ENCODE data around the gene JUND. TPM values are rescaled to one million over a fixed set of nuclear protein-coding genes. Genes with fewer than 3 reads are reported as not detected.
A peak's percentile ranks its signal among the peaks of the same experiment; 100 is the strongest.

Gene JUND
- total and polyA plus RNA-seq, 8 donors, result 78.6 to 1,659 (median 323) TPM

- Histone ChIP-seq H3K9me3 (no peaks in the 10 kb centered on the region), H3K27ac (peak overlapping the region; percentile 93 to 100 (median 99)), H3K36me3 (peaks cover 8 to 14% (median 13%) of the 10 kb centered on the region in 4 donors), H3K4me1 (peaks cover 24 to 47% (median 41%) of the 10 kb centered on the region in 4 donors), H3K4me3 (peak overlapping the region in 3 of 4 donors; percentile 26 to 98 (median 43)), H3K27me3 (no peaks in the 10 kb centered on the region)
- intact Hi-C loops (cut with DNase I; ENCODE audit: low total_unique reads), result no loop called here
- peak in 1 of 2 donors; percentile 78 for DNase-seq
- 51 to 57% (median 52%) methylated on average over 4 of the region's 4 CpGs for WGBS, 5 donors
- no peak for TF ChIP-seq CTCF (IDR thresholded peaks at IDR 0.05)
- TF ChIP-seq EP300 (IDR thresholded peaks at IDR 0.05), result no peak
- TF ChIP-seq POLR2A (IDR thresholded peaks at IDR 0.05), result no peak
- no peak for TF ChIP-seq POLR2AphosphoS5 (IDR thresholded peaks at IDR 0.05)
These were observed 1.3 kb upstream of the JUND start for GRCh38 chr19:18282788-18283141.

- intact Hi-C loops (cut with DNase I; ENCODE audit: low total_unique reads), result no loop called here
- TF ChIP-seq POLR2A (IDR thresholded peaks at IDR 0.05), result peak in 1 of 4 donors; percentile 47
- TF ChIP-seq POLR2AphosphoS5 (IDR thresholded peaks at IDR 0.05), result peak in 2 of 3 donors; percentile 67 to 94
- TF ChIP-seq CTCF (IDR thresholded peaks at IDR 0.05), result peak in 1 of 7 experiments; percentile 19
- TF ChIP-seq EP300 (IDR thresholded peaks at IDR 0.05), result no peak
- no peak for DNase-seq
- no peaks in the 10 kb centered on the region for H3K27me3 ChIP-seq
- H3K4me1 ChIP-seq, result peaks cover 29 to 49% (median 44%) of the 10 kb centered on the region in 4 donors
- peaks cover 8 to 20% (median 16%) of the 10 kb centered on the region in 4 donors for H3K36me3 ChIP-seq
- peak overlapping the region; percentile 93 to 100 (median 99) for H3K27ac ChIP-seq
- peak overlapping the region; percentile 26 to 98 (median 48) for H3K4me3 ChIP-seq
- WGBS, 5 donors, result 3 to 5% (median 3%) methylated on average over 15 to 27 of the region's 27 CpGs
- H3K9me3 ChIP-seq, result no peaks in the 10 kb centered on the region
These were observed 782 bp upstream of the JUND start for GRCh38 chr19:18282021-18282787.

- Histone ChIP-seq H3K9me3 (no peaks in the 10 kb centered on the region), H3K27me3 (no peaks in the 10 kb centered on the region), H3K4me1 (peaks cover 47 to 66% (median 59%) of the 10 kb centered on the region in 4 donors), H3K4me3 (peak overlapping the region; percentile 68 to 98 (median 90)), H3K36me3 (peaks cover 8 to 33% (median 21%) of the 10 kb centered on the region in 4 donors), H3K27ac (peak overlapping the region; percentile 98 to 100 (median 100))
- 0 to 1% (median 0%) methylated on average over 1 to 108 of the region's 111 CpGs for WGBS, 5 donors
- DNase-seq, result peak; percentile 84 to 95
- intact Hi-C loops (cut with DNase I; ENCODE audit: low total_unique reads), result no loop called here
- TF ChIP-seq POLR2A (IDR thresholded peaks at IDR 0.05) (peak in 2 of 4 donors; percentile 76 to 89), POLR2AphosphoS5 (IDR thresholded peaks at IDR 0.05) (peak; percentile 92 to 99 (median 99)), CTCF (IDR thresholded peaks at IDR 0.05) (no peak), EP300 (IDR thresholded peaks at IDR 0.05) (no peak)
These were observed 958 bp downstream of the JUND start for GRCh38 chr19:18280247-18281081.

All from stomach (tissue), 9 donors.